VCaP (cell line): Measurements from ENCODE around the gene ZBTB7C.

Experiments used
- H3K27ac ChIP-seq: fragments of 450-650 bp; 2 replicates; pipeline ENCODE4 v1.5.1; 2017
- CTCF ChIP-seq: fragments of 450-650 bp; conservative IDR thresholded peaks from 2 replicates; pipeline ENCODE4 v1.5.1; 2017; ENCODE audit warnings: mild to moderate bottlenecking, moderate library complexity

ZBTB7C gene

GRCh38 chr18:48158721-48159120 is 250.5 kb downstream of the ZBTB7C start:
- TF ChIP-seq CTCF = no peak
- H3K27ac ChIP-seq = peak overlapping the region; percentile 36

- peak; percentile 51 for TF ChIP-seq CTCF
These were observed 251.2 kb downstream of the ZBTB7C start for GRCh38 chr18:48157956-48158355.

GRCh38 chr18:48155856-48156255 is 253.3 kb downstream of the ZBTB7C start:
- TF ChIP-seq CTCF = no peak
- H3K27ac ChIP-seq = peak overlapping the region; percentile 13; the same call in 1 of the 2 replicates

More at GRCh38 chr18:48157956-48158355, 251.2 kb downstream of the ZBTB7C start:
- H3K27ac ChIP-seq = peak overlapping the region; percentile 36

- peak overlapping the region; percentile 13; the same call in 1 of the 2 replicates for H3K27ac ChIP-seq
- TF ChIP-seq CTCF = no peak
These were observed 254.4 kb downstream of the ZBTB7C start for GRCh38 chr18:48154828-48155227.

GRCh38 chr18:48153613-48154481 is 255.3 kb downstream of the ZBTB7C start:
- no peak for TF ChIP-seq CTCF
- H3K27ac ChIP-seq = no peak overlapping the region

GRCh38 chr18:48152549-48152948 is 256.6 kb downstream of the ZBTB7C start:
- TF ChIP-seq CTCF = no peak
- no peak overlapping the region for H3K27ac ChIP-seq

- no peak for TF ChIP-seq CTCF
- H3K27ac ChIP-seq = no peak overlapping the region
These were observed 257.6 kb downstream of the ZBTB7C start for GRCh38 chr18:48151421-48152065.
